A673 (cell line): Measurements from ENCODE around the gene PIK3R6.

Experiments
- EZH2 ChIP-seq: fragments of 200-600 bp; sonication (generic); IDR thresholded peaks from 2 replicates; pipeline ENCODE4 v1.6.1; 2017; ENCODE audit warnings: borderline replicate concordance, low read depth, mild to moderate bottlenecking, mixed read lengths, antibody characterized with exemption, low read length; ENCODE audit not compliant: poor library complexity, severe bottlenecking
- TF ChIP-seq, protein P1 (sequence below): fragments of 300-800, 200-600 bp; sonication (generic); conservative IDR thresholded peaks from 2 replicates; pipeline ENCODE4 v1.5.1; 2017; ENCODE audit warnings: low read depth, mild to moderate bottlenecking, antibody characterized with exemption, low read length, moderate library complexity, mixed read lengths

DNA sequence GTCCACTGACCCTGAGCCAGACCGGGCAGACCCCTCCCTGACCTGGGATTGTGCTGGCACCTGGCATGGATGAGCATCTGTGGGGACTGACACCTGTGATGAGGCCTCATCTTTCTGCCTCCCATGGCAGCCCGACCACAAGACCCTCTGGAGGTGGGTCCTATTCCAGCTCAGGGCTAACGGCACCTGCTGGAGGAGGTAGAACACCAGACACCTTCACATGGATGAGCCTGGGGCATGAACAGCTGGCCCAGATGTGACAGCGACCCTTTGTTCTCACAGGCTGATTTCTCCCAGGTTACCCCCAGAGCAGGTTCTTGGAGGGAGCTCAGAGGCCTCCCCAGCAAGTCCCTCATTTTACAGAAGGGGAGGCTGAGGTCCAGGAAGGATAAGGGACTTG is 46.4 kb upstream of the PIK3R6 start:
- TF ChIP-seq, protein P1, sequence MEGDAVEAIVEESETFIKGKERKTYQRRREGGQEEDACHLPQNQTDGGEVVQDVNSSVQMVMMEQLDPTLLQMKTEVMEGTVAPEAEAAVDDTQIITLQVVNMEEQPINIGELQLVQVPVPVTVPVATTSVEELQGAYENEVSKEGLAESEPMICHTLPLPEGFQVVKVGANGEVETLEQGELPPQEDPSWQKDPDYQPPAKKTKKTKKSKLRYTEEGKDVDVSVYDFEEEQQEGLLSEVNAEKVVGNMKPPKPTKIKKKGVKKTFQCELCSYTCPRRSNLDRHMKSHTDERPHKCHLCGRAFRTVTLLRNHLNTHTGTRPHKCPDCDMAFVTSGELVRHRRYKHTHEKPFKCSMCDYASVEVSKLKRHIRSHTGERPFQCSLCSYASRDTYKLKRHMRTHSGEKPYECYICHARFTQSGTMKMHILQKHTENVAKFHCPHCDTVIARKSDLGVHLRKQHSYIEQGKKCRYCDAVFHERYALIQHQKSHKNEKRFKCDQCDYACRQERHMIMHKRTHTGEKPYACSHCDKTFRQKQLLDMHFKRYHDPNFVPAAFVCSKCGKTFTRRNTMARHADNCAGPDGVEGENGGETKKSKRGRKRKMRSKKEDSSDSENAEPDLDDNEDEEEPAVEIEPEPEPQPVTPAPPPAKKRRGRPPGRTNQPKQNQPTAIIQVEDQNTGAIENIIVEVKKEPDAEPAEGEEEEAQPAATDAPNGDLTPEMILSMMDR = no peak
- TF ChIP-seq EZH2 = no peak
